SJSA1 (cell line): ENCODE data around the gene CLMN. TPM values are rescaled to one million over a fixed set of nuclear protein-coding genes. Genes with fewer than 3 reads are reported as not detected.
A peak's percentile ranks its signal among the peaks of the same experiment; 100 is the strongest.

ENCODE experiments used
- DNase-seq, 2 experiments: peaks; one replicate each; pipeline ENCODE4 v3.0.0-alpha.2; 2015 to 2020; ENCODE audit warnings: low spot score in 2 of 2, low read depth in 1 of 2
- H3K27ac ChIP-seq: fragments of 250-450 bp; sonication (Bioruptor Pico); 2 replicates; pipeline ENCODE4 v1.5.1; 2020; ENCODE audit warnings: mild to moderate bottlenecking, moderate library complexity
- H3K27me3 ChIP-seq: fragments of 250-450 bp; sonication (Bioruptor Pico); replicated peaks from 2 replicates; pipeline ENCODE4 v1.5.1; 2020; ENCODE audit warnings: mild to moderate bottlenecking, moderate library complexity
- H3K36me3 ChIP-seq: fragments of 250-450 bp; sonication (Bioruptor Pico); 2 replicates; pipeline ENCODE4 v1.5.1; 2020; ENCODE audit warnings: mild to moderate bottlenecking
- H3K4me1 ChIP-seq: fragments of 250-450 bp; sonication (Bioruptor Pico); replicated peaks from 2 replicates; pipeline ENCODE4 v1.6.1; 2021; ENCODE audit warnings: mild to moderate bottlenecking
- H3K4me3 ChIP-seq: fragments of 250-450 bp; sonication (Bioruptor Pico); 2 replicates; pipeline ENCODE4 v1.5.1; 2020; ENCODE audit warnings: mild to moderate bottlenecking
- H3K9me3 ChIP-seq: fragments of 250-450 bp; sonication (Bioruptor Pico); replicated peaks from 2 replicates; pipeline ENCODE4 v1.5.1; 2020; ENCODE audit warnings: mild to moderate bottlenecking
- total RNA-seq: library from RNA; depleted of rRNA; stranded (reverse); fragments of >200 nt; shearing (Covaris generic); gene quantifications from 2 replicates; pipeline ENCODE4 v1.2.3, GENCODE V29; 2014

Gene CLMN
- total RNA-seq, 1 experiment from 2014 or later = 4.7 TPM

DNA sequence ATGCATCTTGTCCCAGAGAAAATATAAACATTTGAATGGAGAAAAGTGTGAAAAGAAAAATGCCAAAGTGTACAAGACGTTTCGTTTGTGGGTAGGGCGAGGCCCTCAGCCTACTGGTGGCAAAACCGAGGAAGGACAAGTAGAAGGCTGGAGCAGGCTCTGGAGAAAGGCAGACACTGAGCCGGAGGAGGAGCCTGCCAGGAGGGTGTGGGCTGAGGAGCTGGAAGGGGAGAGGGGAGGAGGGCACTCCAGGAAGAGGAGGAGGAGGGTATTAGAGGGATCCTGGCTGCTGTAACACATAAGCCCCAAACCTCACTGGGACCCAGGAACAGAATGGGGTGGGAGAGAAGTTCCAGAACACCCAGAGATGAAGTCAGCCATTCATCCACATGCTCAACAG is 47.7 kb downstream of the CLMN start:
- Histone ChIP-seq H3K4me3 (no peak overlapping the region), H3K9me3 (no peaks in the 10 kb centered on the region)

DNA sequence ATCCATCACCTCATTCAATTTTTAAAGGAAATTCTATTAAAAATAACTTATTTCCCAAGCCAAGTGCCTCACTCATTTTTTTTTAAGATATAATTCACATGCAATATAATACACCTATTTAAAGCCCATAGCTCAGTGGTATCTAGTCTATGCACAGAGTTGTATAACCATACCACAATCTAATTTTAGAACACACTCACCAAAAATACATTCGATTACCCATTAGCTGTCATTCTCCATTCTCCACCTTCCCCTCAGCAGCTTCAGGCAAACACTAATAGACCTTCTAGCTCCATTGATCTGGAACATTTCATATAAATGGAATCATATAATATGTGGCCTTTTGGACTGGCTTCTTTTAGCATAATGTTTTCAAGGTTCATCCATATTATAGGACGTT is 49.5 kb downstream of the CLMN start:
- Histone ChIP-seq H3K36me3 (no peaks in the 10 kb centered on the region), H3K9me3 (no peaks in the 10 kb centered on the region), H3K27me3 (no peaks in the 10 kb centered on the region), H3K27ac (no peak overlapping the region), H3K4me3 (no peak overlapping the region), H3K4me1 (peaks cover 8% of the 10 kb centered on the region)
- no peak for DNase-seq

More for the DNA sequence above, 47.7 kb downstream of the CLMN start:
- Histone ChIP-seq H3K27me3 (no peaks in the 10 kb centered on the region), H3K36me3 (no peaks in the 10 kb centered on the region), H3K27ac (no peak overlapping the region), H3K4me1 (no peaks in the 10 kb centered on the region)
- DNase-seq = no peak

DNA sequence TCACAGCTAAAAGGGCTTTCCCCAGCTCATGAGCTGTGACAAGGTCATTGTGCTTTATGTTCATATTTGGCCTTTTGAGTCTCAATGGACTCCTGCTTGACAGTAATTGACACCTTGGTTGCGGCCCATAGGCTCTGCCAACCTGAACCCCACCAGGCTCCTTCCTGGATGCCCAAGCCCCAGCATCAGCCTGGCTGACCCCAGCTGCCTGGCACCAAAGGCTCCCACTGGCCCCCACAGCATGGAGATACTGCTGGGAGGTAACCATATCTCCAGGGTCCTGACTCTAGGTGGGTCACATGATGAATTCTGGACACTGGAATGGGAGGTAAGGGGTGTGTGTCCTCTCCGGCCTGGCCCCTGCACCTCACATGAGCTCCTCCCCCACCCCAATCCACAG is 50.2 kb downstream of the CLMN start:
- H3K4me3 ChIP-seq = no peak overlapping the region
- peaks cover 14% of the 10 kb centered on the region for H3K4me1 ChIP-seq
- H3K36me3 ChIP-seq = no peaks in the 10 kb centered on the region
- no peaks in the 10 kb centered on the region for H3K27me3 ChIP-seq
- no peaks in the 10 kb centered on the region for H3K9me3 ChIP-seq
- no peak for DNase-seq
- no peak overlapping the region for H3K27ac ChIP-seq

DNA sequence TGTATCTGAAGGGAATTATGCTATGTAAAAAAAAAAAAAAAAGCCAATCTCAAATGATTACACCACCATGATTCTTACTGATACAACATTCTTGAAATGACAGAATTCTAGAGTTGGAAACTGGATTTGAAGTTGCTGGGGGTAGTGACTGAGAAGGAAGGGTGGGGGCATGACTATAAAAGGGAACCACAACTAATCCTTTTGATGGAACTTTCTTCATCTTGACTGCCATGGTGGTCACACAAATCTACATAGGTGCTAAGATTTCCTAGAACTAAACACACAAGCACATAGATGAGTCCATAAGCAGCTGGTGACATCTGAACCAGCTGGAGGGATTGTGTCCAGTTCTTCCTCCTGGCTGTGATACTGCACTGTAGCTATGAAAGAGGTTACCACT is 51.4 kb downstream of the CLMN start:
- Histone ChIP-seq H3K27ac (no peak overlapping the region), H3K4me1 (peaks cover 14% of the 10 kb centered on the region), H3K36me3 (no peaks in the 10 kb centered on the region), H3K4me3 (no peak overlapping the region), H3K9me3 (no peaks in the 10 kb centered on the region), H3K27me3 (no peaks in the 10 kb centered on the region)
- no peak for DNase-seq

DNA sequence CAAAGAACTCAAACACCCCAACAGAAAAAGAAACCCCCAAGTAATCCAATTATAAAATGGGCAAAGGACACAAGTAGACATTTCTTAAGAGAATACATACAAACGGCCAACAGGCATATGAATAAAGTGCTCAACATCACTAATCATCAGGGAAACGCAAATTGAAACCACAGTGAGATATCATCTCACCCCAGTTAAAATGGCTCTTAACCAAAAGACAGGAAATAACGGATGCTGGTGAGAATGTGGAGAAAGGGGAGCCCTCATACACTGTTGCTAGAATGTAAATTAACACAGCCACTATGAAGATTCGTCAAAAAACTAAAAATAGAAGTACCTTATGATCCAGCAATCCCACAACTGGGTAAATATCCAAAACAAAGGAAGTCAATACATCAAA is 52.4 kb downstream of the CLMN start:
- Histone ChIP-seq H3K36me3 (no peaks in the 10 kb centered on the region), H3K4me1 (peaks cover 14% of the 10 kb centered on the region), H3K27ac (no peak overlapping the region), H3K4me3 (no peak overlapping the region), H3K27me3 (no peaks in the 10 kb centered on the region), H3K9me3 (no peaks in the 10 kb centered on the region)
- DNase-seq = no peak

DNA sequence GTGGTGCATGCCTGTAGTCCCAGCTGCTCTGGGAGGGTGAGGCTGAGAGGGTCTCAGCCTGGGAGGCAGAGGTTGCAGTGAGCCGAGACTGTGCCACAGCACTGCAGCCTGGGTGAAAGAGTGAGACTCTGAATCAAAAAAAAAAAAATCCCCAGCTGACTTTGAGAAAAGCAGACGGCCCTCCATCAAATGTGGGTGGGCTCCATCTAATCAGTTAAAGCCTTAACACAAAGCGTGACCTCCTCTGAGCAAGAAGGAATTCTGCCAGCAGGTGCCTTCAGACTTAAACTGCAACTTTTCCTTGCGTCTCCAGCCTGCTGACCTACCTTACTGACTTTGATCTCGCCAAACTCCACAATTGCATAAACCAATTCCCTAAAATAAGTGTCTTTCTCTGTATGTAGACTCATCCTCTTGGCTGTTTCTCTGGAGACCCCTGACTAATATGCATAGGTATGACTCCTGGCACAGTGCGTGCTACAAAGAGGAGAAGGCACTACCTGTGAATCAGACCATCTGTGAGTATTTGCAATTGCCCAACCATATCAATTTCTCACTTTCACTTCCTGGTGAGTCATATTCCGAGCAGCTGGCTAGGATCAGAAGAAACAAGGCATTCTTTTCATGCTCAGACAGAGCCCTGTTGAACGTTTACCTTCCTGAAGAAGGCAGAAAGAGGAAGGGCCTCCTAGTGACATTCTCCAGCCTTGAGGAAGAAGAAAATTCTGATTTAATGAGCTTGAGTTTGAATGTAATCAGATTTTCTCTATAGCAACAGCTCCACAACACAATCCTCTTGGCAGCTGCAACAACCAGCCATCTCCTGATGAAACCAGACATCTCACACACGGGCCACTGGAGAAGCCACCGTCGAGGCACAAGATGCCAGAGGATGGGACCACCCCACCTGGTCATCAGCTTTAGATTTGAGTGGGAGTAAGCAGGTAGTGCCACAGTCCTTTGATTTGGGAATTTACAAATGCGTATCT is 54.3 kb downstream of the CLMN start:
- DNase-seq = peak; percentile 59 to 76
- H3K27me3 ChIP-seq = no peaks in the 10 kb centered on the region
- H3K4me3 ChIP-seq = no peak overlapping the region
- H3K27ac ChIP-seq = peak overlapping the region; percentile 60
- no peaks in the 10 kb centered on the region for H3K36me3 ChIP-seq
- no peaks in the 10 kb centered on the region for H3K9me3 ChIP-seq
- H3K4me1 ChIP-seq = peaks cover 14% of the 10 kb centered on the region

DNA sequence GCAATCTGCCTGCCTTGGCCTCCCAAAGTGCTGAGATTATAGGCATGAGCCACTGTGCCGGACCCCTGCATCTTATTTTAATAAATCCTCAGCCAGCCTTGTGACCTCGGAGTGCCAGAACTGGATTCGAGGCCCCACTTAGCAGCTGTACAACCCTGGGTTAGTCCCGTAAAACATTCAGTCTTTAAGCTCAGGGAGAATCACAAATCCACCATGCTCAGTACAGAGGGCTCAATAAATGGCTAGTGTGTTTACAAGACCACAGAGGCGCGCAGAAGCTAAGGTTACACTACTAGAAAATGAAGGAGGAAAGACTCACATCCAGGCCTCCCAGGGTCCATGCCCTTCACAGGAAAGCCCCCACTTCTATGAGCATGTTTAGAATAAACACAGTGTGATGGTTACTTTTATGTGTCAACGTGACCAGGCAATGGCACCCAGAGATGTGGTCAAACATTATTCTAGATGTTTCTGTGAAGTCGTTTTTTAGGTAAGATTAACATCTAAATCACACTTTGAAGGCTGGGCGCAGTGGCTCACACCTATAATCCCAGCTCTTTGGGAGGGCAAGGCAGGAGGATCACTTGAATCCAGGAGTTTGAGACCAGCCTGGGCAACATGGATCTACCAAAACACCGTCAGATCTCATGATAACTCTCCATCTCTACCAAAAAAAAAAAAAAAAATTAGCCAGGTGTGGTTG is 55.3 kb downstream of the CLMN start:
- Histone ChIP-seq H3K27me3 (no peaks in the 10 kb centered on the region), H3K36me3 (no peaks in the 10 kb centered on the region), H3K9me3 (no peaks in the 10 kb centered on the region), H3K4me3 (no peak overlapping the region), H3K4me1 (peaks cover 14% of the 10 kb centered on the region), H3K27ac (no peak overlapping the region)
- DNase-seq = no peak

DNA sequence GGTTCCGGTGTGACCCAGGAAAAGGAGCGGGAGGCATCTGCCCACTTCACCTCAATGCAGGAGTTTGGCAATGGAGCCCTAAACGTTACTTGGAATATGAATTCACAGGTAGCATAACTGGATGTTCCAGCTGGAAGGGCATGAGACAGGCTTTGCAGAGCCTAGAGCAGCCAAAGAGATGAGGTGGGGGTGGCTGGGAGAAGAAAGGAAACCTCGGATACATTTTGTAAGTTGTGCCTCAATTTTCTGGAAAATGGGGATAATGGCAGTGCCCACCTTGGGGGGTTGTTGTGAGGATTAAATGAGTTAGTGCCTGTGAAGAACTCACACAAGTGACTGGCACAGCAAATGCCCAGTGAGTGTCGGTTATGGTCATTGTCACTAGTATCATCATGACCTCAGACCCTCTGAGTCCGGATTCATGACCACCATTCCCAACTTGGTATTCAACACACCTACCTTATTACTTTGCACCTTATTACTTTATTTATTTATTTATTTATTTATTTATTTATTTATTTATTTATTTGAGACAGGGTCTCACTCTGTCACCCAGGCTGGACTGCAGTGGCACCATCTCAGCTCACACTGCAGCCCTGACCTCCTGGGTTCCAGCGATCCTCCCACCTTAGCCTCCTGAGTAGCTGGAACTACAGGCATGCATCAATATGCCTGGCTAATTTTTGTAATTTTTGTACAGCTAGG is 56.0 kb downstream of the CLMN start:
- H3K27me3 ChIP-seq = no peaks in the 10 kb centered on the region
- 0 out of 2 replicates have a peak, but pooled peaks cover 2% of the 10 kb centered on the region for H3K9me3 ChIP-seq
- H3K27ac ChIP-seq = no peak overlapping the region
- H3K36me3 ChIP-seq = no peaks in the 10 kb centered on the region
- no peak overlapping the region for H3K4me3 ChIP-seq
- peaks cover 14% of the 10 kb centered on the region for H3K4me1 ChIP-seq
- DNase-seq = no peak

DNA sequence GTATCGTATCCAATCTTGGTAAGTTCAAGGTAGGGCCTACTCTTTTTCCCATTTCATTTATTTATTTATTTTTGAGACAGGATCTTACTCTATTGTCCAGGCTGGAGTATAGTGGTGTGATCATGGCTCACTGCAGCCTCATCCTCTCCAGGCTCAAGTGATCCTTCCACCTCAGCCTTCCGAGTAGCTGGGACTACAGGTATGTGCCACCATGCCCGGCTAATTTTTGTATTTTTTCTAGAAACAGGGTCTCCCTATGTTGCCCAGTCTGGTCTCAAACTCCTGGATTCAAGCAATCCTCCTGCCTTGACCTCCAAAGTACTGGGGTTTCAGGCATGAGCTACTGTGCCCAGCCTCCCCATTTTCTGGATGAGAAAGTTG is 57.2 kb downstream of the CLMN start:
- Histone ChIP-seq H3K4me1 (peaks cover 14% of the 10 kb centered on the region), H3K4me3 (no peak overlapping the region), H3K9me3 (0 out of 2 replicates have a peak, but pooled peaks cover 2% of the 10 kb centered on the region), H3K27me3 (no peaks in the 10 kb centered on the region), H3K36me3 (no peaks in the 10 kb centered on the region), H3K27ac (no peak overlapping the region)
- no peak for DNase-seq

DNA sequence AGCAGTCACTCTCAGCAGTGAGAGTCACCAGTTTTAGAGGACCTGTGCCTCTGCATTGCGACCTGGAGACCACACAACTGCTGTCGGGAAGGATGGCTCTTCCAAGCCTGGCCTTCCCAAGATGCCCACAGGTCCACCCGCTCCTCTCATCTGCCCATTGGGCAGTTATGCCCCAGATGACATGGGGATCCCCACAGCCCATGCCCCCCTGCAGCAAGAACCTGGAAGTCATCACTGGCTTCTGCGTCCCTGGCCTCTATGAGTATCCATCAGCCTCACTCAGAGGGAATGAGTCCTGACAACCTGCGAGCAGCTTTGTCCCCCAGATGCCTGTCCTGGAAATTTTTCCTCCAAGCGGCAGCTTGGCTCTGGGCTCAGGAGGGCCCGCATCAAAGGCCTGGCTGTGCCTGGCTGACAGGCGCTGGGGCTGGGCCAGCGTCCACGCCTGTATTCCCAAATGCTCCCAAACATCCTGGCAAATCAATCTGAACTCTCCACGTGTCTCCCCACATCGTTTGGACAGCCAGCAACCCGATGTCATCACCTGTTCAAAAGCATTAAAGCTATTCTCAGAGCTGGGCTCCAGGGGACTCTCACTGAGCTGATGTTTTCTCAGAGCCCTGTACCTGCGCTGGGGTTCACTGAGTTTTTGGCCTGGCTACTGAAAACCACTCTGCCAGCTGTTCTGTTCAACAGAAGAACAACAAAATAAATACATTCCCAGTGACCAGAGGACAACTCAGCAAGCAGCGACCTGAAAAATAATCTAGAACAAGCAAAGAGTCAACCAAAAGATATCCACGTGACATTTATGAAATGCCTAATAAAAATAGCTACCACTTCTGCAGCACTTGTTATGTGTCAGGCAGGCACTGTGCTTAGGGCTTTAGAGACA is 57.8 kb downstream of the CLMN start:
- Histone ChIP-seq H3K9me3 (0 out of 2 replicates have a peak, but pooled peaks cover 2% of the 10 kb centered on the region), H3K4me1 (peaks cover 14% of the 10 kb centered on the region), H3K4me3 (no peak overlapping the region), H3K36me3 (no peaks in the 10 kb centered on the region), H3K27ac (no peak overlapping the region), H3K27me3 (no peaks in the 10 kb centered on the region)
- DNase-seq = no peak

DNA sequence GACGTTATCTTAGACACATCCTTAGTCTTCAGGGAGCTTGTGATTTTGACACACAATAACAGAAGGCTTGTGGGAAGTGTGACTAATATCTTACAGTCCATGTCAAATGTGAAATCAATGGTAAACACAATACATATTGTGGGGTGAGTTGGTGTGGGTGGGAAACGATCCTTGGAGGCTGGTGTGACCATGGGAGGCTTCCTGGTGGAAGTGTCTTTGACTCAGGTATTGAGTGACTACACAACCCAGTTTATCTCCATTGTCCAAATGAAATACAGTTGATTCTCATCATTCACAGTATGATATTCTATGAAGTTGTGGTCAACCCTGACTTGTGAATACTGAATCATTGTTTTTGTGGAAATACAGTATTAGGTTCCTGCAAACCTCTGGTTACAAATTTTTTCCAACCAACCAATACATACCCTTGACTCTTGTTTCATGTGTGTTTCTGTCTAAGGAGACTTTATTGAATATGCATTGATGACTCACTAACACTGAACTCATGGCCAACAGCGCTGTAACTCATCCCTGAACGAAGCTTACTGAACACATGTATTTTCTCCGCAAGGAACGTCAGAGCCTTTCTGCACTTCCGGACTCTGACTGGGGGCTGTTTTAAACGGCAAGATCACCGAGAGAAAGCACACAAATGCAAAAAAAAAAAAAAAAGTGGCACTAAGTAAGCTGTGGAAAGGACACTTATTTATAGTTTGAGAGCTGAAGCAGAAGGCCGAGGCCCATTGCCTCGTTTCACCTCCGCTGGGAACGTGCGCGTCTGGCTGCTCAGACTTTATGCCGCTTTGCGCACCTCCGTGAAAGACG is 59.0 kb downstream of the CLMN start:
- DNase-seq = no peak
- no peak overlapping the region for H3K27ac ChIP-seq
- no peak overlapping the region for H3K4me3 ChIP-seq
- 0 out of 2 replicates have a peak, but pooled peaks cover 2% of the 10 kb centered on the region for H3K9me3 ChIP-seq
- no peaks in the 10 kb centered on the region for H3K27me3 ChIP-seq
- H3K36me3 ChIP-seq = no peaks in the 10 kb centered on the region
- H3K4me1 ChIP-seq = peaks cover 17% of the 10 kb centered on the region

DNA sequence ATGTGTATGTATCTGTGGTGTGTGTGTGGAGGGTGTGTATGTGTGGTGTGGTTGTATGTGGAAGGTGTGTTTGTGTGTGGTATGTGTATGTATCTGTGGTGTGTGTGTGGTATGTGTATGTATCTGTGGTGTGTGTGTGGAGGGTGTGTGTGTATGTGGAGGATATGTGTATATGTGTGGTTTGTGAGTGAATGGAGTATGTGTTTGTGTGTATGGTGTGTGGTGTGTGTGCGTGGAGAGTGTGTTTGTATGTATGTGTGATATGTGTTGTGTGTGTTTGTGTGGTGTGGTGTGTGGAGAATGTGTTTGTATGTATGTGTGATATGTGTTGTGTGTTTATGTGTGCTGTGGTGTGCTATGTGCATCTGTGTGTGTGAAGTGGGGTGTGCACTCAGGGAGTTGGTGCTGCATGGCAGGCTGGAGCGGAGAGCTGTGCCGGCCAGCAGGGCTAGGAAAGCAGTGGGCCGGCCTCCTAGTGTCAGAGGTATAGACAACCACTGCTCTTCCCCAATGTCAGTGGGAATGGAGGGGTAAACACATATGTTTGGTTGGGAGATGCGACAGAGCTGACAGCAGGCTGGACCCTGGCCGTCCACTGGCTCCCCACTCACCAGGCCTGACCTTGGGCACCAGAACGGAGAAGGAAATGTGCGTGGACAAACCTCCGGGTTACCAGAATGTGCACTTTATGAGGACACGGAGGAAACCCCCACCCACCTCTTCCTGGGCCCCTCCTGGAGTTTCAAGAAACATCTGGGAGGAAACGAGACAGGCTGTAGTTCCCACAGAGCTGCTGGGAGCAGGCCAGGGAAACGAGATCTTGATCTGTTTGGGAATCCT is 60.7 kb downstream of the CLMN start:
- no peak for DNase-seq

More for the DNA sequence above, 60.7 kb downstream of the CLMN start:
- no peaks in the 10 kb centered on the region for H3K36me3 ChIP-seq
- H3K27ac ChIP-seq = no peak overlapping the region
- no peak overlapping the region for H3K4me3 ChIP-seq
- H3K9me3 ChIP-seq = 0 out of 2 replicates have a peak, but pooled peaks cover 2% of the 10 kb centered on the region
- H3K27me3 ChIP-seq = no peaks in the 10 kb centered on the region
- peaks cover 11% of the 10 kb centered on the region for H3K4me1 ChIP-seq
